Neutrophil (primary cell): ENCODE measurements around the gene GBGT1.
A peak's percentile ranks its signal among the peaks of the same experiment; 100 is the strongest.

ENCODE experiments used
- H3K27ac ChIP-seq: fragments of 200-600 bp; sonication (generic); 2 replicates; pipeline ENCODE4 v1.5.1; 2016; ENCODE audit warnings: mild to moderate bottlenecking, moderate library complexity
- H3K27me3 ChIP-seq: fragments of 200-600 bp; sonication (generic); 2 replicates; pipeline ENCODE4 v1.6.0; 2016; ENCODE audit warnings: mild to moderate bottlenecking
- H3K36me3 ChIP-seq: fragments of 200-600 bp; sonication (generic); 2 replicates; pipeline ENCODE4 v1.5.1; 2017
- H3K4me1 ChIP-seq, 2 experiments: fragments of 200-600 bp in 1 of 2; sonication (generic) in 1 of 2; 1 replicate in 1 of 2; 2 replicates in 1 of 2; pipeline versions ENCODE4 v1.5.1 to v1.6.1; 2013 to 2016; ENCODE audit warnings: low read depth in 1 of 2, low read length in 1 of 2, mild to moderate bottlenecking in 1 of 2, moderate library complexity in 1 of 2; ENCODE audit not compliant: control insufficient read depth in 1 of 2, insufficient read depth in 1 of 2
- H3K4me3 ChIP-seq, 2 experiments: fragments of 200-600 bp in 1 of 2; sonication (generic) in 1 of 2; 1 replicate in 1 of 2; 2 replicates in 1 of 2; pipeline ENCODE4 v1.5.1; 2013 to 2016; ENCODE audit warnings: low read depth in 1 of 2, low read length in 1 of 2, mild to moderate bottlenecking in 1 of 2, moderate library complexity in 1 of 2
- H3K9me3 ChIP-seq: fragments of 200-600 bp; sonication (generic); 2 replicates; pipeline ENCODE4 v1.5.1; 2016
- CTCF ChIP-seq: fragments of 200-600 bp; sonication (generic); IDR thresholded peaks from 2 replicates; pipeline ENCODE4 v1.5.1; 2016; ENCODE audit warnings: antibody characterized with exemption

Gene GBGT1

GRCh38 chr9:133148199-133149129 is 15.2 kb downstream of the GBGT1 start:
- H3K4me1 ChIP-seq: peaks cover 23 to 33% of the 10 kb centered on the region in 2 experiments
- peak overlapping the region; percentile 50 for H3K27ac ChIP-seq
- peak overlapping the region; percentile 71 to 74 for H3K4me3 ChIP-seq
- no peaks in the 10 kb centered on the region for H3K9me3 ChIP-seq
- TF ChIP-seq CTCF: no peak
- no peaks in the 10 kb centered on the region for H3K36me3 ChIP-seq
- H3K27me3 ChIP-seq: peaks cover 58% of the 10 kb centered on the region

- Histone ChIP-seq H3K4me1 (peaks cover 23 to 33% of the 10 kb centered on the region in 2 experiments), H3K9me3 (no peaks in the 10 kb centered on the region), H3K4me3 (peak overlapping the region in 1 of 2 experiments; percentile 74), H3K36me3 (no peaks in the 10 kb centered on the region), H3K27me3 (peaks cover 58% of the 10 kb centered on the region), H3K27ac (peak overlapping the region; percentile 20)
- TF ChIP-seq CTCF: peak; percentile 93
These were observed 16.1 kb downstream of the GBGT1 start for GRCh38 chr9:133147412-133148198.

GRCh38 chr9:133146746-133147411 is 16.8 kb downstream of the GBGT1 start:
- Histone ChIP-seq H3K27ac (no peak overlapping the region), H3K4me1 (peaks cover 23 to 33% of the 10 kb centered on the region in 2 experiments), H3K27me3 (peaks cover 54% of the 10 kb centered on the region), H3K9me3 (no peaks in the 10 kb centered on the region), H3K36me3 (no peaks in the 10 kb centered on the region), H3K4me3 (no peak overlapping the region)
- TF ChIP-seq CTCF: no peak

GRCh38 chr9:133144904-133145851 is 18.5 kb downstream of the GBGT1 start:
- H3K36me3 ChIP-seq: no peaks in the 10 kb centered on the region
- no peak overlapping the region for H3K4me3 ChIP-seq
- H3K4me1 ChIP-seq: peaks cover 23 to 33% of the 10 kb centered on the region in 2 experiments
- no peak for TF ChIP-seq CTCF
- H3K27me3 ChIP-seq: peaks cover 42% of the 10 kb centered on the region
- no peaks in the 10 kb centered on the region for H3K9me3 ChIP-seq
- H3K27ac ChIP-seq: no peak overlapping the region
